Activated CD4-positive, alpha-beta T cell treated with anti-CD3 and anti-CD28 coated beads, Interleukin-2, amount 10 ng/mL, durations not matched to agents 7 days and 5 days (primary cell): ENCODE measurements around the gene HERC3. TPM values are rescaled to one million over a fixed set of nuclear protein-coding genes. Genes with fewer than 3 reads are reported as not detected.

Source experiments
- CTCF ChIA-PET: fragments of 350-600 bp; sonication (Branson Sonifier 250); formaldehyde crosslinking; loops from one replicate; lab custom pipeline; 2021; ENCODE audit warnings: antibody characterized with exemption; lab: Charles Lee
- POLR2A ChIA-PET: fragments of 350-600 bp; sonication (Branson Sonifier 250); formaldehyde crosslinking; loops from one replicate; lab custom pipeline; 2021; ENCODE audit warnings: antibody characterized with exemption; lab: Charles Lee
- DNase-seq: peaks from one replicate; pipeline ENCODE4 v3.0.0-alpha.2; 2020
- H3K27ac Mint-ChIP-seq: one replicate; pipeline ENCODE4 v1.8.0; 2021; ENCODE audit warnings: mild to moderate bottlenecking, moderate library complexity, mixed read lengths
- H3K27me3 Mint-ChIP-seq: one replicate; pipeline ENCODE4 v1.8.0; 2021; ENCODE audit warnings: mixed read lengths
- H3K36me3 Mint-ChIP-seq: one replicate; pipeline ENCODE4 v1.8.0; 2021; ENCODE audit warnings: low read depth, mixed read lengths
- H3K4me1 Mint-ChIP-seq: one replicate; pipeline ENCODE4 v1.8.0; 2021; ENCODE audit warnings: mixed read lengths
- H3K4me3 Mint-ChIP-seq: one replicate; pipeline ENCODE4 v1.8.0; 2021; ENCODE audit warnings: mild to moderate bottlenecking, moderate library complexity, mixed read lengths
- H3K9me3 Mint-ChIP-seq: one replicate; pipeline ENCODE4 v1.8.0; 2021; ENCODE audit warnings: mixed read lengths
- total RNA-seq, 2 experiments: library from RNA; stranded (reverse); gene quantifications; one replicate each; pipeline ENCODE4 v1.2.3, GENCODE V29; 2021

The HERC3 gene
- total RNA-seq, 2 experiments from 2014 or later = 28.1 to 33.3 TPM

- peaks cover 4% of the 10 kb centered on the region for H3K4me1 Mint-ChIP-seq
- POLR2A ChIA-PET = no interaction called here
- H3K27me3 Mint-ChIP-seq = no peaks in the 10 kb centered on the region
- H3K9me3 Mint-ChIP-seq = no peaks in the 10 kb centered on the region
- DNase-seq = no peak
- no peak overlapping the region for H3K27ac Mint-ChIP-seq
- CTCF ChIA-PET = no interaction called here
- no peak overlapping the region for H3K4me3 Mint-ChIP-seq
- peaks cover 36% of the 10 kb centered on the region for H3K36me3 Mint-ChIP-seq
Observed at GRCh38 chr4:88675543-88675942, 83.3 kb downstream of the HERC3 start.

- no peak overlapping the region for H3K4me3 Mint-ChIP-seq
- no peak overlapping the region for H3K27ac Mint-ChIP-seq
- CTCF ChIA-PET = interaction anchor here (0.7 to 1.1 kb wide), 2 partner anchors 26 to 149 kb away, joined by 3 read pairs; no protein-coding TSS in a partner anchor
- POLR2A ChIA-PET = no interaction called here
- H3K27me3 Mint-ChIP-seq = no peaks in the 10 kb centered on the region
- DNase-seq = no peak
- peaks cover 59% of the 10 kb centered on the region for H3K36me3 Mint-ChIP-seq
- no peaks in the 10 kb centered on the region for H3K9me3 Mint-ChIP-seq
- H3K4me1 Mint-ChIP-seq = peaks cover 4% of the 10 kb centered on the region
Observed at GRCh38 chr4:88681209-88681608, 88.9 kb downstream of the HERC3 start.

- POLR2A ChIA-PET = no interaction called here
- Mint-ChIP-seq H3K27ac (no peak overlapping the region), H3K9me3 (no peaks in the 10 kb centered on the region), H3K4me1 (no peaks in the 10 kb centered on the region), H3K36me3 (peaks cover 27% of the 10 kb centered on the region), H3K4me3 (no peak overlapping the region), H3K27me3 (no peaks in the 10 kb centered on the region)
- DNase-seq = no peak
- CTCF ChIA-PET = interaction anchor here (0.7 to 1.3 kb wide), 2 partner anchors 11 to 38 kb away, joined by 3 to 5 read pairs; no protein-coding TSS in a partner anchor
Observed at GRCh38 chr4:88690355-88690754, 98.1 kb downstream of the HERC3 start.

- POLR2A ChIA-PET = no interaction called here
- Mint-ChIP-seq H3K27ac (no peak overlapping the region), H3K36me3 (peaks cover 26% of the 10 kb centered on the region), H3K9me3 (peaks cover 3% of the 10 kb centered on the region), H3K4me3 (no peak overlapping the region), H3K27me3 (no peaks in the 10 kb centered on the region), H3K4me1 (peaks cover 15% of the 10 kb centered on the region)
- no peak for DNase-seq
- CTCF ChIA-PET = no interaction called here
Observed at GRCh38 chr4:88693792-88694191, 101.5 kb downstream of the HERC3 start.

- Mint-ChIP-seq H3K27me3 (no peaks in the 10 kb centered on the region), H3K36me3 (peaks cover 13% of the 10 kb centered on the region), H3K9me3 (peaks cover 3% of the 10 kb centered on the region), H3K4me3 (peak overlapping the region; percentile 82), H3K27ac (peak overlapping the region; percentile 87), H3K4me1 (peaks cover 17% of the 10 kb centered on the region)
- DNase-seq = no peak
- POLR2A ChIA-PET = no interaction called here
- CTCF ChIA-PET = no interaction called here
Observed at GRCh38 chr4:88696630-88697029, 104.3 kb downstream of the HERC3 start.

GRCh38 chr4:88697141-88697540 lies 104.9 kb downstream of the HERC3 start:
- Mint-ChIP-seq H3K27me3 (no peaks in the 10 kb centered on the region), H3K9me3 (peaks cover 3% of the 10 kb centered on the region), H3K4me3 (peak overlapping the region; percentile 82), H3K36me3 (peaks cover 13% of the 10 kb centered on the region), H3K4me1 (peaks cover 17% of the 10 kb centered on the region), H3K27ac (peak overlapping the region; percentile 87)
- ChIA-PET POLR2A (no interaction called here), CTCF (interaction anchor here (1.0 to 1.3 kb wide), 2 partner anchors 8 to 14 kb away, joined by 4 to 5 read pairs; no protein-coding TSS in a partner anchor)
- no peak for DNase-seq

- Mint-ChIP-seq H3K4me3 (peak within 1 kb of the TSS; percentile 82), H3K9me3 (peaks cover 3% of the 10 kb centered on the region), H3K4me1 (peaks cover 17% of the 10 kb centered on the region), H3K27ac (peak within 1 kb of the TSS; percentile 87), H3K36me3 (peaks cover 13% of the 10 kb centered on the region), H3K27me3 (no peaks in the 10 kb centered on the region)
- ChIA-PET POLR2A (no interaction called here), CTCF (interaction anchor here (0.9 to 1.3 kb wide), 3 partner anchors 9 to 28 kb away, joined by 3 to 5 read pairs (median 4); no protein-coding TSS in a partner anchor)
- DNase-seq = peak; percentile 67
Observed at GRCh38 chr4:88697588-88698329, 105.5 kb downstream of the HERC3 start, which contains the start of gene NAP1L5. TSS of gene NAP1L5 (minus strand) at chr4:88697829. CDS start at chr4:88697754, 75 bp downstream.

- Mint-ChIP-seq H3K4me3 (no peak overlapping the region), H3K27me3 (no peaks in the 10 kb centered on the region), H3K9me3 (peaks cover 3% of the 10 kb centered on the region), H3K27ac (no peak overlapping the region), H3K4me1 (peaks cover 17% of the 10 kb centered on the region), H3K36me3 (peaks cover 15% of the 10 kb centered on the region)
- DNase-seq = no peak
- ChIA-PET CTCF (interaction anchor here (0.9 to 1.3 kb wide), 2 partner anchors 10 to 29 kb away, joined by 3 to 5 read pairs; no protein-coding TSS in a partner anchor), POLR2A (no interaction called here)
Observed at GRCh38 chr4:88698519-88698918, 106.2 kb downstream of the HERC3 start.

- CTCF ChIA-PET = interaction anchor here (2.2 kb wide), 1 partner anchor 15 kb away, joined by 5 read pairs; no protein-coding TSS in a partner anchor
- POLR2A ChIA-PET = no interaction called here
- no peak for DNase-seq
- Mint-ChIP-seq H3K27me3 (no peaks in the 10 kb centered on the region), H3K36me3 (peaks cover 27% of the 10 kb centered on the region), H3K4me3 (no peak overlapping the region), H3K4me1 (peaks cover 6% of the 10 kb centered on the region), H3K9me3 (peaks cover 3% of the 10 kb centered on the region), H3K27ac (no peak overlapping the region)
Observed at GRCh38 chr4:88702782-88703181, 110.5 kb downstream of the HERC3 start.

- no peak for DNase-seq
- H3K9me3 Mint-ChIP-seq = no peaks in the 10 kb centered on the region
- no peak overlapping the region for H3K4me3 Mint-ChIP-seq
- no peak overlapping the region for H3K27ac Mint-ChIP-seq
- H3K4me1 Mint-ChIP-seq = no peaks in the 10 kb centered on the region
- CTCF ChIA-PET = interaction anchor here (1.9 kb wide), 1 partner anchor 10 kb away, joined by 7 read pairs; no protein-coding TSS in a partner anchor
- no peaks in the 10 kb centered on the region for H3K27me3 Mint-ChIP-seq
- POLR2A ChIA-PET = no interaction called here
- peaks cover 27% of the 10 kb centered on the region for H3K36me3 Mint-ChIP-seq
Observed at GRCh38 chr4:88705223-88705622, 112.9 kb downstream of the HERC3 start.

- Mint-ChIP-seq H3K27me3 (no peaks in the 10 kb centered on the region), H3K4me3 (no peak overlapping the region), H3K36me3 (peaks cover 33% of the 10 kb centered on the region), H3K9me3 (no peaks in the 10 kb centered on the region), H3K4me1 (no peaks in the 10 kb centered on the region), H3K27ac (no peak overlapping the region)
- DNase-seq = no peak
- CTCF ChIA-PET = interaction anchor here (0.6 to 0.7 kb wide), 2 partner anchors 23 to 191 kb away, joined by 3 to 6 read pairs; no protein-coding TSS in a partner anchor
- POLR2A ChIA-PET = no interaction called here
Observed at GRCh38 chr4:88705805-88706492, 113.7 kb downstream of the HERC3 start.

- H3K27ac Mint-ChIP-seq = no peak overlapping the region
- ChIA-PET CTCF (interaction anchor here (0.6 to 0.7 kb wide), 2 partner anchors 23 to 191 kb away, joined by 3 to 6 read pairs; no protein-coding TSS in a partner anchor), POLR2A (no interaction called here)
- DNase-seq = no peak
- H3K4me3 Mint-ChIP-seq = no peak overlapping the region
- no peaks in the 10 kb centered on the region for H3K27me3 Mint-ChIP-seq
- H3K36me3 Mint-ChIP-seq = peaks cover 36% of the 10 kb centered on the region
- H3K4me1 Mint-ChIP-seq = no peaks in the 10 kb centered on the region
- no peaks in the 10 kb centered on the region for H3K9me3 Mint-ChIP-seq
Observed at GRCh38 chr4:88706574-88706973, 114.3 kb downstream of the HERC3 start.

- ChIA-PET CTCF (no interaction called here), POLR2A (no interaction called here)
- no peak overlapping the region for H3K4me3 Mint-ChIP-seq
- H3K27ac Mint-ChIP-seq = no peak overlapping the region
- H3K36me3 Mint-ChIP-seq = peaks cover 54% of the 10 kb centered on the region
- peaks cover 14% of the 10 kb centered on the region for H3K9me3 Mint-ChIP-seq
- DNase-seq = no peak
- H3K4me1 Mint-ChIP-seq = no peaks in the 10 kb centered on the region
- no peaks in the 10 kb centered on the region for H3K27me3 Mint-ChIP-seq
Observed at GRCh38 chr4:88709989-88710388, 117.7 kb downstream of the HERC3 start.
